Activated T-helper 1 cell treated with anti-CD3 and anti-CD28 coated beads, Interleukin-12 subunit alpha, Interleukin-12 subunit beta, Interleukin-2, Interleukin-4 antibody, amounts not matched to agents 30 ng/mL and 10 ng/mL and 1 ng/mL, durations not matched to agents 14 hours and 24 hours and 36 hours (primary cell): Measurements from ENCODE around the gene SPNS1. TPM values are rescaled to one million over a fixed set of nuclear protein-coding genes. Genes with fewer than 3 reads are reported as not detected.

ENCODE experiments used
- DNase-seq: peaks from one replicate; pipeline ENCODE4 v3.0.0; 2021; ENCODE audit warnings: low spot score
- H3K27ac Mint-ChIP-seq: one replicate; pipeline ENCODE4 v1.8.0; 2021; ENCODE audit warnings: mild to moderate bottlenecking, mixed read lengths
- H3K27me3 Mint-ChIP-seq: one replicate; pipeline ENCODE4 v1.8.0; 2022; ENCODE audit warnings: mild to moderate bottlenecking, moderate library complexity, mixed read lengths; ENCODE audit not compliant: insufficient read depth
- H3K36me3 Mint-ChIP-seq: one replicate; pipeline ENCODE4 v1.8.0; 2021; ENCODE audit warnings: low read depth, mixed read lengths
- H3K4me1 Mint-ChIP-seq: one replicate; pipeline ENCODE4 v1.8.0; 2021; ENCODE audit warnings: low read depth, mixed read lengths
- H3K4me3 Mint-ChIP-seq: one replicate; pipeline ENCODE4 v1.8.0; 2021; ENCODE audit warnings: mild to moderate bottlenecking, moderate library complexity, mixed read lengths
- H3K9me3 Mint-ChIP-seq: one replicate; pipeline ENCODE4 v1.8.0; 2021; ENCODE audit warnings: mixed read lengths
- intact Hi-C: fragments of 100-400 bp; cut with micrococcal nuclease; formaldehyde crosslinking; loops from one replicate; pipeline ENCODE4 v1.15.1; 2024
- total RNA-seq: library from RNA; stranded (reverse); gene quantifications from 2 replicates; pipeline ENCODE4 v1.2.3, GENCODE V29; 2022

The SPNS1 gene
- total RNA-seq, 1 donor from 2014 or later, result 26.9 TPM

DNA sequence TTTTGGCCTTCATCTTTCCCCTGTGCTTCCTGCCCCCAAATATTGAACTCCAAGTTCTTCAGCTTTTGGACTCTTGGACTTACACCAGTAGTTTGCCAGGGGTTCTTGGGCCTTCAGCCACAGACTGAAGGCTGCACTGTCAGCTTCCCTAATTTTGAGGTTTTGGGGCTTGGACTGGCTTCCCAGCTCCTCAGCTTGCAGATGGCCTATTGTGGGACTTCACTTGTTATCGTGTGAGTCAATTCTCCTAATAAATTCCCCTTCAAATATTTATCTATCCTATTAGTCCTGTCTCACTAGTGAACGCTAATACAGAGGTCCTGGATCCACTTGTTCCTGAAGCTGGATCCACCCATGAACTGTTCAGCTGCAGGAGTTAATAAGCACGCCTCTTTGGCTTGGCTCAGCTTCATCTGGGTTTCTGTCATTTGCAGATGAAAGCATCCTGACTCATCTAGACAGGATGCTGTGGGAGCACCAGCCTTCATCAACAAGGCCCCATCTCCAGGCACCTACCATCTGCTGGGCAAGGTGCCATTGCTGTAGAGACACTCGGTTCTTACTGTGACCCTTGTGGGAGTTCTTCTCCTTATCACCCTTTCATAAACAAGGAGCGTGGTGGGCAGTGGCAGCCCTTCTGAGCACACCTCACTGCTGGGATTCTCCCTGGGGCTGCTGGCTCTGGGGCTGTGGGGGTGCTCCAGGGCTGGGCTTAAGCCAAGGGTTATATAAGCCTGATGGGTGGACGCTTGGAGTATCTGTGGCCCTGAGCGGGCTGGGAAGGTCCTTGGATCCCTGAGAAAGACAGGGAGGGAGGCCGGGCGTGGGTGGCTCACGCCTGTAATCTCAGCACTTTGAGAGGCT is 33.4 kb downstream of the SPNS1 start:
- peak; percentile 54 for DNase-seq
- H3K27ac Mint-ChIP-seq, result peak overlapping the region; percentile 98
- intact Hi-C loops, result loop anchor here (2.0 kb wide), 1 partner anchor 21 kb away; no protein-coding TSS in a partner anchor
- H3K27me3 Mint-ChIP-seq, result no peaks in the 10 kb centered on the region
- peaks cover 50% of the 10 kb centered on the region for H3K4me1 Mint-ChIP-seq
- H3K4me3 Mint-ChIP-seq, result peak overlapping the region; percentile 69
- no peaks in the 10 kb centered on the region for H3K9me3 Mint-ChIP-seq
- H3K36me3 Mint-ChIP-seq, result peaks cover 6% of the 10 kb centered on the region

DNA sequence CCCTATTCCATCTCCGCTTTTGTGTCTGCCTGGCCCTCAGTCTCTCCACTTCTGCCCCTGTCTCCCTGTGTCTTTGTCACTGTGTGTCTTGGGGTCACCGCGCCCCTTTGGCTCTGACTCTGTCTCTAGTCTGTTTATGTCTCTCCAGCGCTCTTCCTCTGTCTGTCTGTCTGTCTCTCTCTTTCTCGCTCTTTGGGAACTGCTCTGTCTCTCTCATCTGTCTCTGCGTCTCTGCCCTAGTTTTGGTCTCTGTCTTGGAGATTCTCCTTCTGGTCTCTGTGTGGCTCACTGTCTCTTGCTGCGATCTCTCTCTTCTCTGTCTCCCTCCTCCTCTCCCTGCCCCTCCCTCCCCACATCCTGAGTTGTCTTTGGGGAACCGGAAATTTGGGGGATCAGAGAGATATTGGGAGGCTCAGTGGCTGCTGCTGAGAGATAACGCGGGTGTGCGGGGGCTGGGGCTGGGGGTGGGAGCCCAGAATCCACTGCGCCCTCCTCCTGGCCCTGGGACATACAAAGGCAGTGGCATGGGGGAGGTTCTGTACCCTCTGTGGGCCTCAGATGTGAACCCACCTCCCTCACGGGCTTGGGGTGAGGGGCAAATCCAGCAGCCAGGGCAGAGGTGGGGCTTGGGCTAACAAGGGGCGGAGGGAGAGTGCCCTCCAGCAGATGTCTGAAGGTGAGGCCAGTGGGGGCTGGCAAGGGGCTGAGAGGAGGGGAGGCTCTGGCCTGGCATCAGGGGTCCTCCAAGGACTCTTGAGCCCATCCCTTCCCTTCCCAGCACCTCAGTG is 34.7 kb downstream of the SPNS1 start:
- H3K4me3 Mint-ChIP-seq, result peak overlapping the region; percentile 71
- H3K9me3 Mint-ChIP-seq, result no peaks in the 10 kb centered on the region
- no peak for DNase-seq
- H3K4me1 Mint-ChIP-seq, result peaks cover 61% of the 10 kb centered on the region
- H3K27ac Mint-ChIP-seq, result peak overlapping the region; percentile 98
- no peaks in the 10 kb centered on the region for H3K27me3 Mint-ChIP-seq
- intact Hi-C loops, result loop anchor here (1.0 to 2.0 kb wide), 3 partner anchors 11 to 20 kb away; no protein-coding TSS in a partner anchor
- H3K36me3 Mint-ChIP-seq, result peaks cover 7% of the 10 kb centered on the region

DNA sequence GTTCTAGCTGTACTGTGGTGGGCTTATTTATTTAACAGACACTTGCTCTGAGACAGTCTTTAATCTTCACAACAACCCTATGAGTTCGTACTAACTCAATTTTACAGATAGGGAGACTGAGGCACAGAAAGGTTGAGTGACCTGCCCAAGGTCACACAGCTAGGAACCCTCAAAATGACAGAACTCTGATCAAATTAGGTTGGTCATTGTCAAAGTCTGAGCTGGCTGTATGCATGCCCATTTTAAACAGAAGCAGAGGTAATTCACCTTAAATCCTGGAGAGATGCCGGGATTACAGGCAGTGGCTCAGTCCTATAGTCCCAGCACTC is 35.2 kb downstream of the SPNS1 start:
- peaks cover 66% of the 10 kb centered on the region for H3K4me1 Mint-ChIP-seq
- H3K36me3 Mint-ChIP-seq, result peaks cover 7% of the 10 kb centered on the region
- no peaks in the 10 kb centered on the region for H3K9me3 Mint-ChIP-seq
- intact Hi-C loops, result loop anchor here (1.0 to 2.0 kb wide), 3 partner anchors 10 to 20 kb away; no protein-coding TSS in a partner anchor
- no peaks in the 10 kb centered on the region for H3K27me3 Mint-ChIP-seq
- DNase-seq, result no peak
- H3K4me3 Mint-ChIP-seq, result no peak overlapping the region
- H3K27ac Mint-ChIP-seq, result peak overlapping the region; percentile 98

DNA sequence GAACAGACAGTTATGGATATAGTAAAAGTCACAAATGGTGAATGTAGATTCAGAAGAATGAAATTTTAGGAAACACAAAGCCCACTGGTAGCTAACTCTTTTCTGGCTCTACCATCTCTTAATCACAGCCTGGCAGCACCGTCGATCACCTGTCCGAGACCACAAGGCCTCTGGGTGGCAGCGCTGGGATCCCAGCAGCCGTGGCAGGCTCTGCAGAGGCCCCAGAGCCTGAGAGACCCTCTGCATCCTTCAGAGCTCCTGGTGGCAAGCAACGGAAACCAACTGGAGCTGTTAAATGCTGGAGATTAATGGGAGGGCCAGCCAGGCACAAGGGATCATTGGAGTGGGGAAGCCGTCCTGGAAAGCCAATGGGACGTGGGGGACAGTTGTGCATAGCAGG is 36.5 kb downstream of the SPNS1 start:
- intact Hi-C loops, result no loop called here

DNA sequence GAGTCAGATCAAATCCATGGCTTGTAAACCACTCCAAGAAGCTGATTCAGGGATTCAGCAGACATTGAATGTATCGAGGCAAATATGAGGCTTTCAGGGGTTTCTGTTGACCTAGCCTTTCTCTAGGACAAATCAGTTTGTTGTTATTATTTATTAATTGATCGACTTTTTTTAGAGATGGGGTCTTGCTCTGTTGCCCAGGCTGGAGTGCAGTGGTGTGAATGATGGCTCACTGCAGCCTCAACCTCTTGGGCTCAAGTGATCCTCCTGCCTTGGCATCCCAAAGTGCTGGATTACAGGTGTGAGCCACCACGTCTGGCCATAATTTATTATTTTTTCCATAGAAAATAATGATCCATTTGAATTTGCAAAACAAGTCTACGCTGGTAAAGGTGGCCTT is 37.3 kb downstream of the SPNS1 start:
- no peaks in the 10 kb centered on the region for H3K9me3 Mint-ChIP-seq
- intact Hi-C loops, result loop anchor here (1.0 kb wide), 1 partner anchor 26 kb away; no protein-coding TSS in a partner anchor
- H3K4me1 Mint-ChIP-seq, result peaks cover 61% of the 10 kb centered on the region
- no peaks in the 10 kb centered on the region for H3K27me3 Mint-ChIP-seq
- DNase-seq, result no peak
- no peak overlapping the region for H3K4me3 Mint-ChIP-seq
- peak overlapping the region; percentile 71 for H3K27ac Mint-ChIP-seq
- H3K36me3 Mint-ChIP-seq, result peaks cover 7% of the 10 kb centered on the region

More for the DNA sequence above, 36.5 kb downstream of the SPNS1 start:
- H3K4me3 Mint-ChIP-seq, result no peak overlapping the region
- no peaks in the 10 kb centered on the region for H3K27me3 Mint-ChIP-seq
- H3K9me3 Mint-ChIP-seq, result no peaks in the 10 kb centered on the region
- peaks cover 63% of the 10 kb centered on the region for H3K4me1 Mint-ChIP-seq
- DNase-seq, result no peak
- peaks cover 7% of the 10 kb centered on the region for H3K36me3 Mint-ChIP-seq
- peak overlapping the region; percentile 47 for H3K27ac Mint-ChIP-seq

DNA sequence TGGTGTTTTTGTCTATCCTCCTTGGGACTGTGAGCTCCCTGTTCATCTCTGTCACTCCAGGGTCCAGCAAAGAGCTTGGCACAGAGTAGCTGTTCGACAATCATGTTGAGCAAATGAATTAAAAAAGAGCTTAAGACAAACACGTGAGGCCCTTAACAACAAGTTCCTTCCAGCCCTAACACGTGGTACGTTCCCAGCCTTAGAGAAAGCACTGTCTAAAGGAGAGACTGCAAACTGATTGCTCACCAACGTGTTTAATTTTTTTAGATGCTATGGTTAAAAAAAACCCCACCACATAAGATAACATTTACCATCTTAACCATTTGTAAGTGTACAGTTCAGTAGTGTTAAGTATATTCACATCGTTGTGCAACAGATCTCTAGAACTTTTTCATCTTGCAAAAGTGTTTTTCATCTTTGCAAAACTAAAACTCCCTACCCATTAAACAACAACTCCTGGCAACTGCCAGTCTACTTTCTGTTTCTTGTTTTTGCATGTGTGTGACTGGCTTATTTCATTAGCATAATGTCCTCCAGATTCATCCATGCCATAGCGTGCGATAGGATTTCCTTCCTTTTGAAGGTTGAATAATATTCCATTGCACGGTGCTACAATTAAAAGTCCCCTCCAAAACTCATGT is 38.5 kb downstream of the SPNS1 start:
- peak overlapping the region; percentile 92 for H3K27ac Mint-ChIP-seq
- no peaks in the 10 kb centered on the region for H3K27me3 Mint-ChIP-seq
- no peak for DNase-seq
- peak overlapping the region; percentile 56 for H3K4me3 Mint-ChIP-seq
- H3K4me1 Mint-ChIP-seq, result peaks cover 55% of the 10 kb centered on the region
- H3K36me3 Mint-ChIP-seq, result peaks cover 5% of the 10 kb centered on the region
- intact Hi-C loops, result loop anchor here (1.0 kb wide), 1 partner anchor 27 kb away; no protein-coding TSS in a partner anchor
- H3K9me3 Mint-ChIP-seq, result no peaks in the 10 kb centered on the region

DNA sequence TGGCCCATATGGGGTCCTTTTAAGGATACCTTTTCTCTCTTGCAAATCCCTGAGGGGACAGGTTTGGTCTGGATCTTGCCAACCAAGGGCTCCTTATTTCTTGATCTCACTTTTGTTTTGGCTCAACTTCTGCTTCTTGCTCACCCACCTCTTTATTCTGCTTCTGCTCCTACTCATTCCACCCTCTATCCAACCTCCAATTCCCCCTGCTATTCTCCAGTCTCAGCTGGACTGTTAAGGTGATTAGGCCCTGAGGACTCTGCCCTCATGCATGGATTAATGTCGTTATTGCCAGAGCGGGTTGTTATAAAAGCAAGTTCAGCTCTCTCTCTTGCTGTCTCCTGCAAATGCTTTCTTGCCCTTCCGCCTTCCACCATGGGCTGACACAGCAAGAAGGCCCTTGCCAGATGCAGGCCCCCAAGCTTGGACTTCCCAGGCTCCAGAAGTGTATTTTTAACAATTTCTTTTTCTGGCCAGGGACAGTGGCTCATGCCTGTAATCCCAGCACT is 40.0 kb downstream of the SPNS1 start:
- Mint-ChIP-seq H3K36me3 (peaks cover 5% of the 10 kb centered on the region), H3K4me3 (no peak overlapping the region), H3K27ac (peak overlapping the region; percentile 26), H3K9me3 (no peaks in the 10 kb centered on the region), H3K27me3 (no peaks in the 10 kb centered on the region), H3K4me1 (peaks cover 42% of the 10 kb centered on the region)
- no peak for DNase-seq
- intact Hi-C loops, result no loop called here

DNA sequence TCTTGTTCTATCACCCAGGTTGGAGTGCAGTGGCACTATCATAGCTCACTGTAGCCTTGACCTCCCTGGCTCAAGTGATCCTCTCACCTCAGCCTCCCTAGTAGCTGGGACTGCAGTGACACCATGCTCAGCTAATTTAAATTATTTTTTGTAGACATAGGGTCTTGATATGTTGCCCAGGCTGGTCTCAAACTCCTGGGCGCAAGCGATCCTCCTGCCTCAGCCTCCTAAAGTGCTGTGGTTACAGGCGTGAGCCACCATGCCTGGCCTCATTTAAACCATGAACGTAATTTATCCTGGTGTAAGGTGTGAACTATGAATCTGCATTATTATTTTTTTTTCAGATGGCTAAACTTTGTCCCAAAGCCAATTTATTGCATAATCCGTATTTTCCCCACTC is 47.6 kb downstream of the SPNS1 start:
- no peak overlapping the region for H3K4me3 Mint-ChIP-seq
- no peak overlapping the region for H3K27ac Mint-ChIP-seq
- no peaks in the 10 kb centered on the region for H3K9me3 Mint-ChIP-seq
- DNase-seq, result no peak
- intact Hi-C loops, result loop anchor here (10.0 kb wide), 1 partner anchor 803 kb away; the partner anchor contains the start of gene MVP
- no peaks in the 10 kb centered on the region for H3K27me3 Mint-ChIP-seq
- H3K36me3 Mint-ChIP-seq, result no peaks in the 10 kb centered on the region
- peaks cover 57% of the 10 kb centered on the region for H3K4me1 Mint-ChIP-seq

DNA sequence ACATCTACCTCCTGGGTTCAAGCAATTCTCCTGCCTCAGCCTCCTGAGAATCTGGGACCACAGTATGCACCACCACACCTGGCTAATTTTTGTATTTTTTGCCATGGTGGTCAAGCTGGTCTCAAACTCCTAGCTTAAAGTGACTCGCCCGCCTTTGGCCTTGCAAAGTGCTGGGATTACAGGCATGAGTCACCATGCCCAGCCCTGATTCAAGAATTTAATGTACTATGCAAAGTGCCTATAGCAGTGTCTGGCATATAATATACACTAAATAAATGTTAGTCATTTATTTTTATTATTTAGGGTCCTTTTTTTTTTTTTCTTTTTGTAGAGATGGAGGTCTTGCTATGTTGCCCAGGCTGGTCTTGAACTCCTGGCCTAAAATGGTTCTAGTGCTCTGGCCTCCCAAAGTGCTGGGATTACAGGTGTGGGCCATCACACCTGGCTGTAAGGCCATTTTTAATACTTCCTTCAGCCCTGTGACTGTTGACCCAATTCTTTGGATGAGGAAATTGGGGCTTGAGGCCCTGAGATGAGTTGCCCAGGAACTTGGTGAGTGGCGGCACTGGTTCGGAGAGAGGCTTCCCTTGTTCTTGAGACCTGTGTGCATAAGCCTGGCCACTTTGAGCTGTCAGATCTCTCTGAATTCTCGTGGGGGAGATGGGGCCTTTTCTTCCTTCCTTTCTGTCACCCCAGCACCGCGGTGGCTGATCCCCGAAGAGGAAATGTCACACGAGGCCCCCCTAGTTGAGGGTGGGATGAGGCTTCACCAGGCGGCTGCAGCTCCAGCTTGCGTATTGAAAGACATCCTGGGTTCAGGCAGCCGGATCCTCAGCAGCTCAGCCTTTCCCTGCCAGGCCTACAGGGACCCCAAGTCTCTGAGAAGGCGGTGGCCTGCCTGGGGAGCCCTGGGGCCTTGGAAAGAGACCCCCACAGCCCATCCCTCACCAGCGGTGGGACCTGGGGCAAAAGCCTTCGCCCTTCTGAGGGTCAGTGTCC is 49.0 kb downstream of the SPNS1 start:
- no peak overlapping the region for H3K4me3 Mint-ChIP-seq
- no peaks in the 10 kb centered on the region for H3K9me3 Mint-ChIP-seq
- intact Hi-C loops, result loop anchor here (10.0 kb wide), 1 partner anchor 801 kb away; the partner anchor contains the start of gene MVP
- H3K36me3 Mint-ChIP-seq, result no peaks in the 10 kb centered on the region
- no peak for DNase-seq
- no peak overlapping the region for H3K27ac Mint-ChIP-seq
- H3K27me3 Mint-ChIP-seq, result no peaks in the 10 kb centered on the region
- H3K4me1 Mint-ChIP-seq, result peaks cover 55% of the 10 kb centered on the region

DNA sequence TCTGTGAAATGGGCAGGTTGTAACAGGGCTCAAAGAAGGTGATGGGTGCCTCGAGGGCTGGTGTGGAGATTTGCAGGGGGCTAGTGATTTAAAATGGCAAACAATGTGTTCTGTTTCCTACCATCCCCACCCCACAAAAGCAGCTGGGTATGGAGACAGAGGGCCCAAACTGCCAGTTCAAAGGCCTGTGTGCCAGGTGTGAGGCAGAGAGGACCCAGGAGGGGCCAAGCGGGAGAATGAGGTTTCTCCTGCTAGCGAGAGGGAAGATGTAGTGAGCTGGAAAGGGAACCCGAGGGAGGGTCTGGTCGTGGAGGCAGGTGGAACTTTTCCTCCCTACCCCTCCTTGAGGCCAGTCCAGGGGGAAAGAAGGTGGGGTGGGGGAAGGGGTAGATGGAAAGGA is 49.7 kb downstream of the SPNS1 start:
- no peaks in the 10 kb centered on the region for H3K9me3 Mint-ChIP-seq
- H3K36me3 Mint-ChIP-seq, result no peaks in the 10 kb centered on the region
- DNase-seq, result no peak
- peak overlapping the region; percentile 31 for H3K27ac Mint-ChIP-seq
- H3K4me3 Mint-ChIP-seq, result no peak overlapping the region
- intact Hi-C loops, result loop anchor here (10.0 kb wide), 1 partner anchor 801 kb away; the partner anchor contains the start of gene MVP
- H3K4me1 Mint-ChIP-seq, result peaks cover 62% of the 10 kb centered on the region
- H3K27me3 Mint-ChIP-seq, result no peaks in the 10 kb centered on the region

DNA sequence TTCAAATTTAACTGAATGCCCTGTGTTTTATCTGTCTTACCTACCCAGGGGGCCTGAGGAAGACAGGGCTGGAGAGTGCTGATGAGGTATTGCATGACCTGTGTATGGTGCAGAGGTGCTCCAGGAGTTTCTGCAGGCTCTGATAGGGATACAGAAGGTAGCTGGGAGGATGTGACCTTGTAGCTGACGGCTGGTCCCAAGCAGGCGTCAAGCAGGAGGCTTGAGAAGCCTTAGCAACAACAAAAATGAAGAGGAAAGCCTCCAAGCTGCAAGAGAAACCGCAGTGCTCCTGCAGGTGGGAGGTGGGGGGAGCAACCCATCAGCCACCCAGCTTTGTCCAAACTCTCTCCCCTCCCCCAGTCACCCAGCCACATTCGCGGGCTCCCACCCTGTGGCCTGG is 50.6 kb downstream of the SPNS1 start:
- H3K4me1 Mint-ChIP-seq, result peaks cover 65% of the 10 kb centered on the region
- H3K36me3 Mint-ChIP-seq, result no peaks in the 10 kb centered on the region
- H3K4me3 Mint-ChIP-seq, result peak overlapping the region; percentile 19
- peak overlapping the region; percentile 12 for H3K27ac Mint-ChIP-seq
- DNase-seq, result no peak
- no peaks in the 10 kb centered on the region for H3K9me3 Mint-ChIP-seq
- no peaks in the 10 kb centered on the region for H3K27me3 Mint-ChIP-seq
- intact Hi-C loops, result loop anchor here (5.0 to 10.0 kb wide), 2 partner anchors 203 to 800 kb away; partner anchors contain the start of genes ATXN2L and MVP
